ENCODE results near the gene NKX2-3. TPM values are rescaled to one million over a fixed set of nuclear protein-coding genes. Genes with fewer than 3 reads are reported as not detected.

The NKX2-3 gene
- total RNA-seq, 1 donor from 2014 or later, result 4.4 TPM

- DNase-seq (ENCODE audit: low spot score), result no peak
These were observed 5.5 kb downstream of the NKX2-3 start for GRCh38 chr10:99537989-99538917.

- DNase-seq (ENCODE audit: low spot score), result no peak
These were observed 6.4 kb downstream of the NKX2-3 start for GRCh38 chr10:99539120-99539519.

- DNase-seq (ENCODE audit: low spot score), result no peak
These were observed 7.1 kb downstream of the NKX2-3 start for GRCh38 chr10:99539820-99540219.

- DNase-seq (ENCODE audit: low spot score), result no peak
These were observed 7.5 kb downstream of the NKX2-3 start for GRCh38 chr10:99540306-99540656.

- DNase-seq (ENCODE audit: low spot score), result no peak
These were observed 8.2 kb downstream of the NKX2-3 start for GRCh38 chr10:99540657-99541531.

GRCh38 chr10:99544322-99544721, 11.6 kb downstream of the NKX2-3 start:
- no peak for DNase-seq (ENCODE audit: low spot score)

- DNase-seq (ENCODE audit: low spot score), result no peak
These were observed 15.3 kb downstream of the NKX2-3 start for GRCh38 chr10:99548041-99548530.

- no peak for DNase-seq (ENCODE audit: low spot score)
These were observed 18.4 kb downstream of the NKX2-3 start for GRCh38 chr10:99551158-99551557.

GRCh38 chr10:99551616-99552015, 18.9 kb downstream of the NKX2-3 start:
- DNase-seq (ENCODE audit: low spot score), result no peak

GRCh38 chr10:99555371-99555770, 22.6 kb downstream of the NKX2-3 start:
- no peak for DNase-seq (ENCODE audit: low spot score)

GRCh38 chr10:99555825-99556523, 23.2 kb downstream of the NKX2-3 start:
- DNase-seq (ENCODE audit: low spot score), result no peak

GRCh38 chr10:99557044-99557443, 24.3 kb downstream of the NKX2-3 start:
- DNase-seq (ENCODE audit: low spot score), result no peak

GRCh38 chr10:99558708-99559107, 26.0 kb downstream of the NKX2-3 start:
- no peak for DNase-seq (ENCODE audit: low spot score)

- DNase-seq (ENCODE audit: low spot score), result peak; percentile 44
These were observed 27.8 kb downstream of the NKX2-3 start for GRCh38 chr10:99560277-99561126.

- no peak for DNase-seq (ENCODE audit: low spot score)
These were observed 29.9 kb downstream of the NKX2-3 start for GRCh38 chr10:99562631-99563030.

GRCh38 chr10:99564361-99564760, 31.6 kb downstream of the NKX2-3 start:
- DNase-seq (ENCODE audit: low spot score), result no peak

- DNase-seq (ENCODE audit: low spot score), result no peak
These were observed 32.4 kb downstream of the NKX2-3 start for GRCh38 chr10:99565166-99565565.

- DNase-seq (ENCODE audit: low spot score), result no peak
These were observed 36.7 kb downstream of the NKX2-3 start for GRCh38 chr10:99569253-99569939.

GRCh38 chr10:99569961-99570360, 37.2 kb downstream of the NKX2-3 start:
- no peak for DNase-seq (ENCODE audit: low spot score)

- DNase-seq (ENCODE audit: low spot score), result no peak
These were observed 39.1 kb downstream of the NKX2-3 start for GRCh38 chr10:99571816-99572215.
